NCI-H526 (cell line): ENCODE measurements around the gene ACER3.
"Not testable (repeated sequence)": the region's sequence is repeated elsewhere in the genome, so short reads cannot be mapped to it uniquely, and the experiment has no call there.

ENCODE experiments used
- DNase-seq, 2 experiments: peaks; one replicate each; lab custom pipeline; 2025; lab: John Stamatoyannopoulos, UW

ACER3 gene

DNA sequence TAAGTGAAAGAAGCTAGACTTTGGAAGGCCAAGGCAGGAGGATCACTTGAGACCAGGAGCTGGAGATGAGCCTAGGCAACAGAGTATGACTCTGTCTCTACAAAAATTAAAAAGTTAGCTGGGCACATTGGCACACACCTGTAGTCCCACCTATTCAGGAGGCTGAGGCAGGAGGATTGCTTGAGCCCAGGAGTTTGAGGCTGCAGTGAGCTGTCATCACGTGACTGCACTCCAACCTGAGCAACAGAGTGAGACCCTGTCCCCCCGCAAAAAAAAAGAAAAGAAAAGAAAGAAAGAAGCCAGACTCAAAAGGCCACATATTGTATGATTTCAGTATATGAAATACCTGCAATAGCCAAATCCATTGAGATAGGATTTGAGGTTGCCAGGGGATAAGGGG lies 198.2 kb downstream of the ACER3 start:
- no peak for DNase-seq

DNA sequence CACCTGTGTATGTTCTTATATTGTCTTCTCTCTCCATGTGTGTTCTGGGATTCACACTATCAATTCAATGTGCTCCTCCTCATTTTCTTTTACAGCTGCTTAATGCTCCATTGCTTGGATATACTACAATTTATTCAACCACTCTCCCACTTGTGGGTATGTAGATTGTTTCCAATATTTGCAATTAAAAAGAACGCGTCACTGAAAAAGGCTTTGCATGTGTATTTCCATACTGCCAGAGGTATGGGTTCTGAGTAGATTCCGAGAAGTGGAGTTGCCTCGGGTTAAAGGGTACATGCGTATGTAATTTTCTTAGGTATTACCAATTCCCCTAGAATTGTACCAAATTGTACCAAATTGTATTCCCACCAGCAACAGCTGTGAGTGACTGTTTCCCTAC lies 199.1 kb downstream of the ACER3 start:
- DNase-seq: peak; percentile 64 to 77

DNA sequence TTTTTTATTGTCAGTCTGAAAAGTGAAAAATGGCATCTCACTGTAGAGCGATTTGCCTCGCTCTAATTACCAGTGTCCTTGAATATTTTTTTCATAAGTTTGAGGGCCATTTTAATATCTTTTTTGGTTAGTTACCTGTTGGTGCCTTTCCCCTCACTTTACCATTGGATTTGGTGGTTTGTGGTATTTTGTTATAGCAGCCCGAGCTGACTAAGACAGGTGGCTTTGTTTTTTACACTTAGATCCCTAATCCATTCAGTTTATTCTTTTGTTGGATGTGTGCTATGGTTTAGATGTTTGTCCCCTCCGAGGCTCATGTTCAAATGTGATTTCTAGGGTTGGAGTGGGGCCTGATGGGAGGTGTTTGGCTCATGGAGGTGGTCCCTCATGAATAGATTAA lies 199.5 kb downstream of the ACER3 start:
- no peak for DNase-seq

DNA sequence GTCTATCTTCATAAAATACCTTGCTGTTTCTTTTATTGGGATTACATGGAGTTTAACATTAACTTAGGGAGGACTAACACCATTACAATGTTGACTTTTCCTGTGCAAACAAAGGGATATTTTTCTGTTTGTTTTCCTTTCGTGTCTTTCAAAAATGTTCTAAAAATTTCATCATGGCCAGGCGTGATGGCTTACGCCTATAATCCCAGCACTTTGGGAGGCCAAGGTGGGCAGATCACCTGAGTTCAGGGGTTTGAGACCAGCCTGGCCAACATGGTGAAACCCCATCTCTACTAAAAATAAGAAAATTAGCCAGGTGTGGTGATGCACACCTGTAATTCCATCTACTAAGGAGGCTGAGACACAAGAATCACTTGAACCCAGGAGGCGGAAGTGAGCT lies 200.5 kb downstream of the ACER3 start:
- not testable (repeated sequence) for DNase-seq

DNA sequence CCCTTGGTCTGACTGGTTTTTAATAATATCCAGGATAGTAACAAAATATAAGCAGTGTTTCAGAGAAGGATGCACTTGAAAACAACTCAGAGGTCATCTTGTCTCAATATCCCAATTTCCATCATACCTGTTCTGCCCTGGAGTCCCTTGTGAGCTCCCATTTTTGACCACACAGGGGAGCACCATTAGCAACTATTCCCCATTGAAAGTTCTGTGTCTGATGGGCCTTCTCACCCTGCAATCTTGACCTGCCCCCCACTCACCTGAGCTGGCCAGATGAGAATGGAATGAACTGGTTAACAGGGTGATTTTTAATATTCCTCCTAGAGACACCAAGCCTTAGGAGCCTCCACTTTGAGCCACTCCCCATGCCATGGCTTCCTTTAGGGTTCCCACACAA lies 202.2 kb downstream of the ACER3 start:
- peak in 1 of 2 experiments; percentile 13 for DNase-seq

DNA sequence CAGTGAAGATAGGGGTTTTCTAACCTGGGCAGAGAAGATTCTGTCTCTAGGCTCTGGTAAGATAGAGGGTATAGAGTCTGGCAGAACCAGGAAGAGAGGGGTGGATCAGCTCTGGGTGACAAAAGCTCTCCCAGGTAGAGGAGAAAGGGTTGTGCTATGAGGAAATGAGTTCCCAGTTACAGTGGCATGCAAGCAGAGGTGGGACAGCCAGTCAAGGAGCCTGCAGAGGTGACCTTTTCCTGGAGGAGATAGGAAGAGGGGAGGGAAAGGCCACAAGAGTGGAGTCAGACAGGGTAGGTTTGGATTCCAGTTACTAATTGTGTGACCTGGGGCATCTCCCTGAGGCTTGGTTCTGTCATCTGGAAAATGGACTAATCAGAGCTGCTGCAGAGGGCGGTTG lies 202.7 kb downstream of the ACER3 start:
- no peak for DNase-seq

DNA sequence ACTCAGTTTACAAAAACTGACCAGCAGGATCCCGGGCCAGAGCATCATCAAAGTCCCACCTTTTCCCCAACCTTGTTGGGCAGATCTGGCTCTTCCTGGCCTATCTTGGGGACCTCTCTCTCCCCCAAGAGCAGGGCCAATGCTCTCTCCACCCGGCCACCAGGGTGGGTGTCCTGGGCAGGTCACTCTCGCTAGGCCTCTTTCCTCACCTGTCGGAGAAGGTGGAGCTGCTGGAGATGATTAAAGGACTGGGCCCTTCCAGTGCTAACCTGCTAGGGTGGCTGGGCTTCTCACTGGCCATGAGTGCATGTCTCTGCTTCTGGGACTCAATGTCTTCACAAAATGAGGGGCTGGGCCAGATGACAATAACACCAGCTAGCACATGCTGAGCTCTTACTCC lies 203.1 kb downstream of the ACER3 start:
- DNase-seq: no peak

DNA sequence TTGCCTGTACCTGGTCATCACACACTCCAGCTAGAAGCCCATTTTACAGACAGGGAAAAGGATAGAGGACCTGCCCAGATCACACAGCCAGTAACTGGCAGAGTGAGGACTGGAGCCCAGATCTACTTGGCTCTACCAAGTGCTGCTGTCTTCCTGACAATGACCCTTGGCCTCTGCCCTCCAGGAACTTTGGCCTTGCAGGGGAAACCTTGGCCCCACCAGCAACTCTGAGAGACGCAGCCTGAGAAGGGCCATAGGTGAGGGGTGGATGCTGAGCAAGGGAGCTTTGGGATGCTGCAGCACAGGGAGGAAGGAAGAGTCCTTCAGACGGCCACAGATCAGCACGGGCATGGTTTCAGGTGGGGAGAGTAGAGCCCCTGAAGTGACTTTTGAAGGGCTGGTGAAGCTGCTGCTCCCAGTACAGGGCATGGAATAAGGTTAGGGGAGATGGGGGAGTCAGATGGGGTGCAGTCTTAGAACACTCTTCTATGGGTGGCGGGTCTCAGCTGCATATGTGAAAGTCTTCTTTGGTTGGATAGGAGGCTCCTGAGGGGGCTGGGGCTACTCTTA lies 204.0 kb downstream of the ACER3 start:
- DNase-seq: no peak

DNA sequence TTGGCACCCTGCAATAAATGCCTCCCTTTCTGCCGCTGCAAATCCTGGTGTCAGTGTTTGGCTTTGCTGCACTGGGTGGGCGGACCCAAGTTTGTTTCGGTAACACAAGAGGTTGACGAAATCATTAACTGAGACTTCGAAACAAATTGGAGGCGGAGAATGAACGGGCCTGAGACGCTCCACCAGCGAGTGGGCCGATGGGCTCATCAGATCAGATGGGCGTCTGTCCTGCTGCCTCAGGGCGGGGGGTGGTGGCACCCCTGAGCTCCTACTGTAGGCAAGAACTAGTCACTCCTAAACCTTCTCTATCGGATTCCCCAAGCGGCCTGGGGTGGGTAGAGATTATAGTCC lies 205.1 kb downstream of the ACER3 start:
- DNase-seq: no peak

DNA sequence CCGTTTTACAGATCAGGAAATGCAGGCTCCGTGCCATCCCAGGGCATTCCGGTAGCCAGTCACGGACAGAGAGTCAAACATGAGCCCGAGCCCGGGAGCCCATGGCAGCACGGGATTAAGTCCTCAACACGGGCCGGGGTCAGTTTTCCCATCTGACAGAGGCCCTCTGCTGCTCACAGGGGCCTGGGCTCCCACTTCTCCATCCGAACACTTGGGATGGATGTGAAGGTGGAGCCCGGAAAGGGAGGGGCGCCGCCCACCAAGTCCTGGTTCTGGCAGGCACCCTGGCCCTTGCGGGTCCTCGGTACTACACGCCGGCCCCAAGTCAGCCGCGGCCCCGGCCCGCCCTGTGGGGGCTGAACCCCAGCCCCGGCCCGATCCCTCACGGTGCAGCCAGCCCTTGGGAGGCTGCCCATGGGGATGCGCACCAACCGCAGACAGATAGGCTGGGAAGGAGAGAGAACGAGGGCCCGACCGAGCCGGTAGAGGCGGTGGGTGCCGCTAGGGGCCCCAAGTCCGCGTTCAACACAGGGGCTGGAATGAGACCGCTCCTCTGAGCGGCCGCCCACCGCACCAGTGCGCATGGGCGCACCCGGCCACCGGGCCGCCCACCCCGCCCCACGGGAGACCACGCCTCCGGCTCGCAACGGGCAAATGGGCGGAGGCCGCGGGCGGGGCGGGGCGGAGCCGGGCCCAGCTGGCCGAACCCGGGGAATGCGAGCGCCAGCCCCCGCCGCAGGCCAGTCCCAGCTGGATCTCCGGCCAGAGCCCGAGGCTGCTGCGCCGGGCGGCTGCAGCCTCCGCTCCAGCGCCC lies 205.7 kb downstream of the ACER3 start, which contains the start of gene CAPN5:
CAPN5 (plus strand) TSS at position 743 of the 814 bp plus-strand sequence. CDS start 17,916 bp downstream, outside the sequence.
- DNase-seq: peak; percentile 59 to 97

DNA sequence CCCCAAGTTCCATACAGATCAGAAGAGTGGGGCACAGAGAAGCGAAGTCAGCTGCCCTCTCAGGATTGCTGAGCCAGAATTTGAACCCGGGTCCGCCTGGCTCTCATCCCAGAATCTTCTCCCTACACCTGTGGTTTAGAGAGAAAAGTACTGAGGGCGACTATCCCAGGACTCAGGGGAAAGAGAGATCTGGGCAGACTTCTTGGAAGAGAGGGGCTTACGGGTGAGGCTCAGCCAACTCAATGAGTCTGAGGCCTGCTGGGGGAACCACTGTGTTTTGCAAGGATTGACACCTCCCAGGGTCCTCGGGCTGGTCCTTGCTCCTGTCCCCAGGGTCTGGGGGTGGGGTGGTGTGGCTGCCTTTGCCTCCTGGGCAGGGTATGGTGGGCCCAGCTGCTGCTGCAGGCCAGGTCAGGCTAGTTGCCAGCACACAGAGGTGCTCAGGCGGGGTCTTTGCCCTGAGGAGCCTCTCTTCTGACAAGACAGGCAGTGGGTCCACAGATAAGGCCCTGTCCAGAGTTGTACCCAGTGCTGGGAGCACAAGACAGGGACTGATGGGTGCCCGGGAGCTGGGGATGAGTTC lies 207.2 kb downstream of the ACER3 start:
- DNase-seq: no peak

DNA sequence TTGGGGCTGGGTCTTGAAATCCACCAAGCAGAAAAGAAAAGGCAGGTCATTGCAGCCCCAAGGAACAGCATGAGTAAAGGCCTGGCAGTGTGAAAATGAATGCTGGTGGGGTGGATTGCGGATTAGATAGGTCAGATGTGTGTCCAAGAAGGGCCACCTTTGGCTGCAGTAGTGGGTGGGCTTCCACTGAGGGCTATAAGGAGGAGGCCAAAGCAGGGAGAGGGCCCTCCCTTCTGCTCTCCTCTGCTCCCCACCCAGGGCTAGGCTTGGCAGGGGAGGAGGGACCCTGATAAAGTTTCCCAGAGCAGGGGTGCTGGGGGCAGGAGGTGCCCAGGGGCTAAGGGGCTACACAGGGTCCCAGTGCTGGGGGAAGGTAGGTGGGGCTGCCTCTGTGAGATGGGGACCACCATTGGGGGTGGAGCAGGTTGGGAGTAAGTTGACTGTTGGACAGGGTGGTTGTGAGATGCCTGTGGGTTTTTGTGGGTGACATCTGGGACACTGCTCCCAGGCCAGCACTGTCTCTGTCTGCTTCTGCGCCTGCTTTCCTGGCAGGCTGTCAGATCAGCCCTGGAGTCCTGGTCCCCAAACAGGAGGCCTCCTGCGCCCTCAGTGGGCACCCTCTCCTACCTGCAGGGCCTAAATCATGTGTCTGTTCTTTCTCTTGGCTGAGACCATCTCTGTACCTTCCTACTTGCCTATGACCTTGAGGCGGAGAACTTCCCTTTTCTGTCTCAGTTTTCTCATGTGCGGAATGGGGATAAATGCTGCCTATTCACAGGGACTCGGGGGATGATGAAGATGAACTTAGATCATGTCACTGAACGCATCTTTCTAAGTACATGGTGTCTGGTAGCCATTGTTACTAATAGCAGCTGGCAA lies 208.0 kb downstream of the ACER3 start:
- DNase-seq: no peak

DNA sequence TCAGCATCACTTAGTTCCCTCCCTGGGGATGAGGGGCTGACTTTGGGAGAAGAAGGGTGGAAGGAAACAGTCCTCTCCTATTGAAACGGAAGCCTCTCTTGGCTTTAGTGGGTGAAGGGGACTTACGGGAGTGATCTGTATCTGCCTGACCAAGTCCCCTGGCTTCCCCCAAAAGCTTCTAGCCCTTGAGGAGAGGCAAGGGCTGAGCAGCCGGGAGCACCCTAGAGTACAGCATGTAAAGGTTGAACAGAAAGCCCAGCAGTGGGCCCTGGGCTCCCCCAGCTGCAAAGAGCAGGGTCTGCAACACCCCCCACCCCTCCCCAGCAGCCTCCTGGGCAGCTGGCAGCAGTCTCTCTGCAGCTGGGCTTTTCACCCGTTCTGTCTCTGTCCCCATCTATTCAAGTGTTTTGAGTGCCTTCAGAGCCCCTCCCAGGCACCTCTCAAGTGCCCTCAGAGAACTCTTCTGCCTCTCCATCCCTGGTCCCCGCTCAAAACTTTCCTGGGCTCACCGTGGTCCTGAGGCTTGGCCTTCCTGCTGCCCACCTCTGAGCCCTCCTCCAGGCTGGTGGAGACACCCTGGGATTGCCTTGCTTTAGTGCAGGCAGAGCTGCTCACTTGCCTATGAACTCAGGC lies 208.7 kb downstream of the ACER3 start:
- DNase-seq: no peak

DNA sequence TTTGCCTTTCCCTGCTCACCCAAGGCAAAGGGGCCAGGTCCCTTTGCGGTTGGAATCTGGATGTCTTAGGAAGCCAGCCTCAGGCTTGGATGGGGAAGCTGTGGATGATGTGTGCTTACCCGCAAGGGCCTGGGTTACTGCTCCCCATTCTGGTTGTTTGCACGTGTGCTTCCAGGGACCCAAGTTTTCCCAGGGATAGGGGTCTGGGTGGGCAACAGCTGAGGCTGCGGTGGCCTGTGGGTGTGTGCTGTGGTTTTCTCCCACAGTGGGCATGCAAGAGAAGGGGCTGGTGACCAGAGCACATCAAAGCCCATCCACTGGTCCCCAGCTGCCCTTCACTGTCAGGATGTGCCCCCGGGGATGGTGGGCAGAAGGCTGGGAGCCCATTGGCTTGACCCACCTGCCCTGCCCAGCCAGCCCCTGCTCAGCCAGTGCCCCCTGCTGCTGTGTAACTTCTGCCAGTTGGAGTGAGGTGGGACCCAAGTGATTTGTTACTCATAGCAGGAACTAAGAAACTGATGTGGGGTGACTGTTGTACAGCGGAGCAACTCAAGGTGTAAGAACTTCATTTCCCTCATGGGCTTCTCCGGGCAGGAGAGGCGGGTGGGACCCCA lies 209.4 kb downstream of the ACER3 start:
- no peak for DNase-seq

DNA sequence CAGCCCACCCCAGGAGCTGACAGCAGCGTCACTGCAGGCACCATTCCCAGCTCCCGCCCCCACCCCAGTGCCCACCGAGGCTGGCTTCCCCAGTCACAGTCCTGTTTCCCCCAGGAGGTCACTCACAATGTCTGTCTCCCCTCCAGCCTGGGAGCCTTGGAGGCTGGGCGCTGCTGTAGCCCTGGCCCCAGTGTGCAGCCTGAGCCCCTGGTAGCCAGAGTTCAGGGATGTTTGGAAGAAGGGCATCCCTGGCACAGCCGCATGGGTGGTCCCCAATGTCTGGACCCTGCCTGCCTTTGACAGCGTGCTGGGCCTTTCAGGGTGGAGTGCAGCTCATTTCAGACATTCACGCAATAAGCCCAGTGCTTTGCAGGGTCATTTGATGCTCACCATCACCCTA lies 210.4 kb downstream of the ACER3 start:
- DNase-seq: no peak

DNA sequence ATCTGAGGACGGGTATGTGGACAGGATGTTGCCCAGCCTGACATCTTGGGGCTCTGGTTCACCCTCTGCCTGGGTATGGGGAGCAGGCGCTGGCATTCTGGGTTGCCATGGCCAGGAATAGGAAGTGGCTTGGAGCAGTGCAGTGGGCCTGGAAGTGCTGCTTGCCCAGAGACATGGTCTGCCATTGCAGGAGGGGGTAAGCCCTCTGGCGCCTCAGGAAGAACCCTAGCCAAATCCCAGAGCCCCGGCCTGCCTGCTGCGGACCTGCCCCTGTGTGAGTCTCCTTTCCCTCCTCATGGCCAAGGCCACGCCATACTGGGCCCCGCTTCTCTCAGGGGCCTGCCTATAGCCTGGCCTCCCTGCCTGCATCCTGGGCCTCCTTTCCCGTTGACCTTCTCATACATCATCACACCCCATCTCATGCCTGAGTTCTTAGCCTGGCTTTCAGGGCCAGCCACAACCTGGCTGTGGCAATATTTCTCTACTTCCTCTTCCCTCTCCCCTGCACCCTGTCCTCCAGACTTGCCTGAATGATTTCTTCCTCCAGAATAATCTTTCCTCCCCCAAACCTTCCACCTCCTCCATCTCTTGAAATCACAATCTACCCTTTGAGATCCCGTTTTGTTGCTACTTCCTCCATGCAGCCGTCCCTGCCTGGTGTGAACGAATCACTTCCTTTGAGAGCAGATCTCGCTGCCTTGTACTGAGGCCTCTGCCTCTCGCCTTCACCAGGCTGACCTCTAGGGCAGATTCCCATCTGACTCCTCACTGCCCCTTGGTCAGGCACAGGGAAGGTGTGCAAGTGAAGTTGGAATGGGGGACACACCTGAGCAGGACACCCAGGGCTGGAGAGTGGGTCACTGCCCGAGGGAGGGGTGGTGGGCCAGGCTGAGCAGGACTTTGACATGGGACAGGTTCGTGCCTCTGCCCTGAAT lies 211.2 kb downstream of the ACER3 start:
- no peak for DNase-seq

DNA sequence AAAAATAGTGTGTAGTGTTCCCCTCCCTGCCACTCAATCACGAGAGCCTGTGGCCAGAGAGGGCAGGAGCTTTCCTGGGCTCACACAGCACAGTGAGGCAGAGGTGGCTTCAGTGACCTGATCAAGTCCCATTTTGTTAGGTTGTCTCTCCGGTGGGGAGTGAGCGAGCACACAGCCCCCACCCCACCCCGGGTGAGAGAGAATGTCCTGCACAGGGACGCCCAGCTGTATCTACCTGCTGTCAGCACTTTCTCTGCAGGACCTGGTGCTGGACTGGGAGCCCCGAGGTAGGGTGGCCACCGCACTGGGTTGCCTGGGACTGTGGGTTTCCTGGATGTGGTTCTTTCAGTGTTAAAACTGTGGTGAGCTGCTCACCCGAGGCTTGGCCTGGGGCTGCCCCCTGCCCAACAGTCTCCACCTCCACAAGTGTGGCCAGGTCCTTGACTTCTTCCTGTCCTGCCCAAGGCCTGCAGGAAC lies 212.2 kb downstream of the ACER3 start:
- DNase-seq: no peak

DNA sequence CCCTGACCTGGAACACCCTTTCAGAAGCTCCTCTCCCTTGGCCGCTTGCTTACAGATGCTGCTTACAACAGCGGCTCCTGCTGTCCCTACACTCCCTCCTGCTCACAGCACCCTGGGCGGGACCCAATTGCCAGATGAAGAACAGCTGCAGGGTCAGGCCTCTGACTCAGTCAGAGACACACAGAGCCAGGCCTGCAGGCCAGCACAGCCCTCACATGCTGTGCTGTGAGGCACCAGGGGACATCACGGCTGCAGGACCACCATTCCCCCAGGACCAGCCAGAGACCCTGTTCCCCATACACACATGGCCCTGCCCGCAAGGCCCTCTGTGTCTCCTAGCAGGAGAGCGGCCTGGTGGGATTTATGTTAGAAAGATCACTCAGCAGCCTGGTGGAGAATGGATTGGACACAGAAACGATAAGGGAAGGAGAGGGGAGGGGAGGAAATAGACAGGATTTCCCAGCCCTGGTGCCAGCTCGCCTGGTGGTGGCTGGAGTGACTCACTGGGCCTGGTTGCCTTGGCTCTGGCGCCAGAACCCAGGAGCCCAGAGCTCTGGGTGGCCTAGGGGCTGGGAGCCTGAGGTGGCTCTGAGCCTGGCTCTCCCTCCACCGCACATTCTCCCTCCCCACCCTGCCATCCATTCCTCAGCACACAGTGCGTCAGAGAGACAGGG lies 212.7 kb downstream of the ACER3 start:
- DNase-seq: peak in 1 of 2 experiments; percentile 32

DNA sequence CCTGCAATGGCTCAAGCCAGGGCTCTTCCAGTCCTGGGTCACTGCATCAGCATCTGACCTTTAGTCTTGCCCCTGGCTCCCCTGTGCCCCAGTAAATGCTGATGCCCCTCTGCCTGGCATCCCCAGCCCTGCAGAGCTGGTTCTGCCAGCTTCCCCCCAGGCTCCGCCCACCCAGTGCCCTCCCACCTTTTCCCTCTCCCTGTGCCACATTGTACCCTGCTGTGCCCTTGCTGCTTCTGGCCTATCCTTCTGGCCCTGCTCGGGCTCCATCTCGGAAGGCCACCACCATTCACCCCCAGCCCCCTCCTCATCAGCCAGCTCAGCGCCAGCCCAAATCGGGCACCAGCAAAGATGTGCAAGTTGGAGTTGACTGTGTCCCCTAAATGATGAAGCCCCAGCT lies 213.5 kb downstream of the ACER3 start:
- DNase-seq: peak in 1 of 2 experiments; percentile 47
